ENCODE data around the gene MIR17HG. TPM values are rescaled to one million over a fixed set of nuclear protein-coding genes. Genes with fewer than 3 reads are reported as not detected.

MIR17HG gene
- total RNA-seq, 3 donors from 2014 or later, result 1.9 to 6.7 (median 6.6) TPM

GRCh38 chr13:91323349-91323748 lies 24.1 kb upstream of the MIR17HG start:
- Histone ChIP-seq H3K4me1 (no peaks in the 10 kb centered on the region), H3K9me3 (no peaks in the 10 kb centered on the region), H3K36me3 (no peaks in the 10 kb centered on the region), H3K27ac (no peak overlapping the region), H3K27me3 (no peaks in the 10 kb centered on the region), H3K4me3 (no peak overlapping the region)
- TF ChIP-seq CTCF (IDR thresholded peaks at IDR 0.05), result no peak
- TF ChIP-seq POLR2A (IDR thresholded peaks at IDR 0.05), result no peak
- no peak for TF ChIP-seq POLR2AphosphoS5 (IDR thresholded peaks at IDR 0.05)
- intact Hi-C loops (cut with DNase I; ENCODE audit: low total_unique reads), result no loop called here
- no peak for DNase-seq (ENCODE audit: low spot score in 2 of 2)

- H3K27ac ChIP-seq, result no peak overlapping the region
- intact Hi-C loops (cut with DNase I; ENCODE audit: low total_unique reads), result no loop called here
- TF ChIP-seq POLR2A (IDR thresholded peaks at IDR 0.05) (no peak), POLR2AphosphoS5 (IDR thresholded peaks at IDR 0.05) (no peak), CTCF (IDR thresholded peaks at IDR 0.05) (no peak)
- H3K27me3 ChIP-seq, result no peaks in the 10 kb centered on the region
- no peaks in the 10 kb centered on the region for H3K4me1 ChIP-seq
- H3K36me3 ChIP-seq, result no peaks in the 10 kb centered on the region
- DNase-seq (ENCODE audit: low spot score in 2 of 2), result no peak
- no peak overlapping the region for H3K4me3 ChIP-seq
- no peaks in the 10 kb centered on the region for H3K9me3 ChIP-seq
Observed at GRCh38 chr13:91326146-91326545, 21.3 kb upstream of the MIR17HG start.

- intact Hi-C loops (cut with DNase I; ENCODE audit: low total_unique reads), result no loop called here
- no peaks in the 10 kb centered on the region for H3K4me1 ChIP-seq
- no peak overlapping the region for H3K4me3 ChIP-seq
- TF ChIP-seq POLR2A (IDR thresholded peaks at IDR 0.05), result no peak
- no peak for TF ChIP-seq CTCF (IDR thresholded peaks at IDR 0.05)
- no peak for TF ChIP-seq POLR2AphosphoS5 (IDR thresholded peaks at IDR 0.05)
- no peak overlapping the region for H3K27ac ChIP-seq
- DNase-seq (ENCODE audit: low spot score in 2 of 2), result no peak
- H3K9me3 ChIP-seq, result no peaks in the 10 kb centered on the region
- no peaks in the 10 kb centered on the region for H3K36me3 ChIP-seq
- no peaks in the 10 kb centered on the region for H3K27me3 ChIP-seq
Observed at GRCh38 chr13:91328726-91329125, 18.8 kb upstream of the MIR17HG start.

GRCh38 chr13:91329733-91330132 lies 17.8 kb upstream of the MIR17HG start:
- no peaks in the 10 kb centered on the region for H3K36me3 ChIP-seq
- TF ChIP-seq CTCF (IDR thresholded peaks at IDR 0.05), result no peak
- no peak for TF ChIP-seq POLR2A (IDR thresholded peaks at IDR 0.05)
- no peak for TF ChIP-seq POLR2AphosphoS5 (IDR thresholded peaks at IDR 0.05)
- no peak overlapping the region for H3K27ac ChIP-seq
- H3K4me1 ChIP-seq, result no peaks in the 10 kb centered on the region
- no peak for DNase-seq (ENCODE audit: low spot score in 2 of 2)
- no peaks in the 10 kb centered on the region for H3K9me3 ChIP-seq
- intact Hi-C loops (cut with DNase I; ENCODE audit: low total_unique reads), result no loop called here
- H3K4me3 ChIP-seq, result no peak overlapping the region
- H3K27me3 ChIP-seq, result no peaks in the 10 kb centered on the region

- no peaks in the 10 kb centered on the region for H3K36me3 ChIP-seq
- TF ChIP-seq POLR2AphosphoS5 (IDR thresholded peaks at IDR 0.05), result no peak
- no peak for TF ChIP-seq CTCF (IDR thresholded peaks at IDR 0.05)
- no peak for TF ChIP-seq POLR2A (IDR thresholded peaks at IDR 0.05)
- intact Hi-C loops (cut with DNase I; ENCODE audit: low total_unique reads), result no loop called here
Observed at GRCh38 chr13:91331047-91331915, 16.2 kb upstream of the MIR17HG start.

More at GRCh38 chr13:91331047-91331915, 16.2 kb upstream of the MIR17HG start:
- Histone ChIP-seq H3K27ac (no peak overlapping the region), H3K27me3 (no peaks in the 10 kb centered on the region), H3K4me1 (no peaks in the 10 kb centered on the region), H3K9me3 (no peaks in the 10 kb centered on the region), H3K4me3 (no peak overlapping the region)
- DNase-seq (ENCODE audit: low spot score in 2 of 2), result no peak

Measured in breast epithelium (tissue), 4 donors.